ENCODE results near the gene FAM78A. TPM values are rescaled to one million over a fixed set of nuclear protein-coding genes. Genes with fewer than 3 reads are reported as not detected.

FAM78A gene
- polyA plus RNA-seq, 1 donor from 2014 or later = 0.47 TPM

DNA sequence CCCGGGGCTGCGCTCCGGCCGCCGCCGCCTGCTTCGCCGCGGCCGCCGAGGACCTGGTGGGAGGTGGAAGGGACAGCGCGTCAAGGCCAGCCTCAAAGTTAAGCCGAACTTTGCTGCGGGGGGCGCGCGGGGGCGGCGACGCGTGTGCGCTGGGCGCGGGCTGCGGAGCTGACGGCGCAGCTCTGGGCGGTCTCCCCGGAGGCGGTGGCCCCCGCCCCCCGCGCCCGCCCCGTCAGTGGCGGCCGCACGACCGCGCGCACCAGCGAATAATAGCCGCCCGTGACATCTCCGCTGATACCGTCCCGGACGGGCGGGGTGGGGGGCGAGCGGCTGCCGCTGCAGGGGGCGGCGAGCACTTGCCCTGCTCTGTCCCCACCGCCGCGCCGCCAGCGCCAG lies 579 bp upstream of the FAM78A start (continued):
- no peak for TF ChIP-seq EP300 (conservative IDR thresholded peaks at IDR 0.05; ENCODE audit: poor library complexity, severe bottlenecking)

DNA sequence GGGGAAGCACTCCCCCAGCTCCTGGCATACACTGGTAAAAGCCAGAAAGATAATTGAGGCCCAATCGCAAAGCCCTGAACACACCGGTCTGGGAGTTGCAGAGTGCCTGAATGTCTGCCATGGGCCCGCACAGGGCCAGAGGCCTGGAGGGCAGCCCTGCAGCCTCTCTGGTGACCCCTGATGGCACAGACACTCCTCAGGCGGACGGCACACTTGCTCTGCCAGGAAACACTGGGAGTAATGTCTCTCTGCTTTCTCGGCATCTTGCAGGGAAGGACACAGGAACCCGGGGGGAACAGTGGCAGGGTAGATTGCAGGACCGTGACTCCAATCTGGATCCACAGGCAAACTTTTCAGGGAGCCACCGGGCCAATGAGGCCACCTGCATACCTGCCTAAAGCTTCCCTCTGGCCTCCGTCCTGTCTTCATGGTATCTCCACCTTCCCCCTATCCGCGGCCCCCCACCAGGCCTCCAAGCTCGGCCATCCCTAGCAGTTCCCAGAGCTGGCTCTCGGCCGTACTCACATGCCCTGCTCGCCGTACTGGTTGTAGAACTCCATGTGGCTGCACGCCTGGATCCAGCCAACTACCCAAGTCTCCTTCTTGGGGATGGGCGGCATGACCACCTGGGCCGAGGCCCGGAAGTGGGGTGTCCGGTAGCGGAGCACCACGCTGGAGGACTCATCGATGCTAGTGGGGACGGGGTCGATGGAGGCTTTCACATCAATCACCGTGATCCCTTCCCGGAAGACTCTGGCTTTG lies 797 bp downstream of the FAM78A start:
- no peak overlapping the region for H3K4me3 ChIP-seq (ENCODE audit: low read length)
- no peaks in the 10 kb centered on the region for H3F3A ChIP-seq (ENCODE audit: insufficient read depth, low read length, poor library complexity, severe bottlenecking)
- H3K36me3 ChIP-seq (ENCODE audit: insufficient read depth, low read length) = no peaks in the 10 kb centered on the region
- H3K79me2 ChIP-seq (replicated peaks; ENCODE audit: insufficient read depth, low read length) = no peaks in the 10 kb centered on the region
- no peak overlapping the region for H3K4me2 ChIP-seq (ENCODE audit: low read length)
- H3K9me2 ChIP-seq (ENCODE audit: insufficient read depth, low read length) = no peaks in the 10 kb centered on the region
- no peak overlapping the region for H2AFZ ChIP-seq (ENCODE audit: low read depth, low read length)
- peaks cover 25% of the 10 kb centered on the region for H3K27me3 ChIP-seq (ENCODE audit: insufficient read depth, low read depth, low read length)
- no peak overlapping the region for H3K27ac ChIP-seq (ENCODE audit: low read length)
- TF ChIP-seq EZH2 (IDR thresholded peaks at IDR 0.05; ENCODE audit: borderline replicate concordance, insufficient read depth, low read length, poor library complexity, severe bottlenecking) = no peak
- TF ChIP-seq TAF1 (IDR thresholded peaks at IDR 0.05; ENCODE audit: low read depth) = no peak
- no peak overlapping the region for H3K9ac ChIP-seq (ENCODE audit: low read length)
- no peaks in the 10 kb centered on the region for H4K20me1 ChIP-seq (ENCODE audit: insufficient read depth)
- no peaks in the 10 kb centered on the region for H3K9me3 ChIP-seq (ENCODE audit: low read length)

DNA sequence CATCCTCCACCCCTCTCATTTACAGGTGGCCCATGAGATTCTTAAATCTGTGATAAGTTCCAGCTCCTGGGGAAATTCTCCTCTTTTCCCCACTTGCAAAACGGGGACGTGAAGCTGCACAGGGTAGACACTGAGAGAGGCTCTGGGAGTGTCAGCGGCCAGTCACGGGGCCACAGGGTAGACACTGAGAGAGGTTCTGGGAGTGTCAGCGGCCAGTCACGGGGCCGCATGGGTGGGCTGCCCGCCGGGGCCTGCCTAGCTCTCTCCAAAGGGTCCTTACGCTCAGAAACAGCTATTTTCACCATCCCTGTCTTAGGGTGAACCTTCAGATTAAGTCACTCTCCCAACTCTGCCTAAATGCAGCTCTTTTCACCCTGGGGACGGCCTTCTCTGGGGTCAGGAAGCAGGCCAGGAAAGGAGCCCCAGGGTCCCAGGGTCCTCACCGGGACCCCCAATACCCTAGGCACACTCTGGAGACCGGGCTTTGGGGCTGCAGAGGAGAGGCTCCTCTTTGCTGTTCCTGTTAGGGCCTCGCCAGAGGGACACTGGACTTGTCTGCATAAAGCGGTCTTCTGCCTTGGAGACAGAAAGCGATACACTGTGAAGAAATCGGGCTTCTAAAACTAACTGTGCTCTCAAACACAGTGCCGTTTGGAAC lies 1.5 kb downstream of the FAM78A start:
- Histone ChIP-seq H3K4me3 (ENCODE audit: low read length) (no peak overlapping the region), H3K9ac (ENCODE audit: low read length) (no peak overlapping the region), H3K36me3 (ENCODE audit: insufficient read depth, low read length) (no peaks in the 10 kb centered on the region), H2AFZ (ENCODE audit: low read depth, low read length) (no peak overlapping the region), H4K20me1 (ENCODE audit: insufficient read depth) (no peaks in the 10 kb centered on the region), H3K9me2 (ENCODE audit: insufficient read depth, low read length) (no peaks in the 10 kb centered on the region), H3K27ac (ENCODE audit: low read length) (no peak overlapping the region), H3K27me3 (ENCODE audit: insufficient read depth, low read depth, low read length) (peaks cover 25% of the 10 kb centered on the region), H3K9me3 (ENCODE audit: low read length) (no peaks in the 10 kb centered on the region), H3K4me2 (ENCODE audit: low read length) (no peak overlapping the region), H3K79me2 (replicated peaks; ENCODE audit: insufficient read depth, low read length) (no peaks in the 10 kb centered on the region), H3F3A (ENCODE audit: insufficient read depth, low read length, poor library complexity, severe bottlenecking) (no peaks in the 10 kb centered on the region)
- TF ChIP-seq MXI1 (conservative IDR thresholded peaks at IDR 0.05; ENCODE audit: poor library complexity, severe bottlenecking) (no peak), TAF1 (IDR thresholded peaks at IDR 0.05; ENCODE audit: low read depth) (no peak), EZH2 (IDR thresholded peaks at IDR 0.05; ENCODE audit: borderline replicate concordance, insufficient read depth, low read length, poor library complexity, severe bottlenecking) (no peak), EP300 (conservative IDR thresholded peaks at IDR 0.05; ENCODE audit: poor library complexity, severe bottlenecking) (no peak), RAD21 (conservative IDR thresholded peaks at IDR 0.05) (no peak), POLR2AphosphoS5 (IDR thresholded peaks at IDR 0.05) (no peak), SMC3 (conservative IDR thresholded peaks at IDR 0.05; ENCODE audit: poor library complexity) (no peak)
- TF ChIP-seq, protein P1, sequence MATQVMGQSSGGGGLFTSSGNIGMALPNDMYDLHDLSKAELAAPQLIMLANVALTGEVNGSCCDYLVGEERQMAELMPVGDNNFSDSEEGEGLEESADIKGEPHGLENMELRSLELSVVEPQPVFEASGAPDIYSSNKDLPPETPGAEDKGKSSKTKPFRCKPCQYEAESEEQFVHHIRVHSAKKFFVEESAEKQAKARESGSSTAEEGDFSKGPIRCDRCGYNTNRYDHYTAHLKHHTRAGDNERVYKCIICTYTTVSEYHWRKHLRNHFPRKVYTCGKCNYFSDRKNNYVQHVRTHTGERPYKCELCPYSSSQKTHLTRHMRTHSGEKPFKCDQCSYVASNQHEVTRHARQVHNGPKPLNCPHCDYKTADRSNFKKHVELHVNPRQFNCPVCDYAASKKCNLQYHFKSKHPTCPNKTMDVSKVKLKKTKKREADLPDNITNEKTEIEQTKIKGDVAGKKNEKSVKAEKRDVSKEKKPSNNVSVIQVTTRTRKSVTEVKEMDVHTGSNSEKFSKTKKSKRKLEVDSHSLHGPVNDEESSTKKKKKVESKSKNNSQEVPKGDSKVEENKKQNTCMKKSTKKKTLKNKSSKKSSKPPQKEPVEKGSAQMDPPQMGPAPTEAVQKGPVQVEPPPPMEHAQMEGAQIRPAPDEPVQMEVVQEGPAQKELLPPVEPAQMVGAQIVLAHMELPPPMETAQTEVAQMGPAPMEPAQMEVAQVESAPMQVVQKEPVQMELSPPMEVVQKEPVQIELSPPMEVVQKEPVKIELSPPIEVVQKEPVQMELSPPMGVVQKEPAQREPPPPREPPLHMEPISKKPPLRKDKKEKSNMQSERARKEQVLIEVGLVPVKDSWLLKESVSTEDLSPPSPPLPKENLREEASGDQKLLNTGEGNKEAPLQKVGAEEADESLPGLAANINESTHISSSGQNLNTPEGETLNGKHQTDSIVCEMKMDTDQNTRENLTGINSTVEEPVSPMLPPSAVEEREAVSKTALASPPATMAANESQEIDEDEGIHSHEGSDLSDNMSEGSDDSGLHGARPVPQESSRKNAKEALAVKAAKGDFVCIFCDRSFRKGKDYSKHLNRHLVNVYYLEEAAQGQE (IDR thresholded peaks at IDR 0.05; ENCODE audit: borderline replicate concordance) = no peak
- TF ChIP-seq, protein P2, sequence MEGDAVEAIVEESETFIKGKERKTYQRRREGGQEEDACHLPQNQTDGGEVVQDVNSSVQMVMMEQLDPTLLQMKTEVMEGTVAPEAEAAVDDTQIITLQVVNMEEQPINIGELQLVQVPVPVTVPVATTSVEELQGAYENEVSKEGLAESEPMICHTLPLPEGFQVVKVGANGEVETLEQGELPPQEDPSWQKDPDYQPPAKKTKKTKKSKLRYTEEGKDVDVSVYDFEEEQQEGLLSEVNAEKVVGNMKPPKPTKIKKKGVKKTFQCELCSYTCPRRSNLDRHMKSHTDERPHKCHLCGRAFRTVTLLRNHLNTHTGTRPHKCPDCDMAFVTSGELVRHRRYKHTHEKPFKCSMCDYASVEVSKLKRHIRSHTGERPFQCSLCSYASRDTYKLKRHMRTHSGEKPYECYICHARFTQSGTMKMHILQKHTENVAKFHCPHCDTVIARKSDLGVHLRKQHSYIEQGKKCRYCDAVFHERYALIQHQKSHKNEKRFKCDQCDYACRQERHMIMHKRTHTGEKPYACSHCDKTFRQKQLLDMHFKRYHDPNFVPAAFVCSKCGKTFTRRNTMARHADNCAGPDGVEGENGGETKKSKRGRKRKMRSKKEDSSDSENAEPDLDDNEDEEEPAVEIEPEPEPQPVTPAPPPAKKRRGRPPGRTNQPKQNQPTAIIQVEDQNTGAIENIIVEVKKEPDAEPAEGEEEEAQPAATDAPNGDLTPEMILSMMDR (IDR thresholded peaks at IDR 0.05; ENCODE audit: poor library complexity, severe bottlenecking) = no peak
